ENCODE measurements around the gene EPS8.

EPS8 gene

DNA sequence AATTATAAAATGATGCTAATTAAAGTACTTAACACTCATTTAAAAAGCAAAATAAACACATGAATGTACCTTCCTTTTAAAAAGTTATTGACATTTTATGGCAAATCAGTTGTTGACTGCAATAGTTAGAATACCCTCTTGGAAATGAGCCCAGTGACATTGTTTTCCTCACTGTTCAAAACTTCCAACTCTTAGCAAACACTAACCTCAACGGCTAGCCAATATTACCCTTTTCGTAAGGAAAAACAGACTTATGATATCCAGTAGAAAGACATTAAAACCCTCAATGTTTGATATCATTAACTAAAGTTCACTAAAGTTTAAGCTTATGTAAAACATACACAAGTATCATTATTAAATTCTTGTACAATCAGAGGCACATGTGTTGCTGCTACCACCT is 83.6 kb downstream of the EPS8 start:
- TF ChIP-seq FOXP2 (optimal IDR thresholded peaks at IDR 0.05; ENCODE audit: borderline replicate concordance, extremely low read depth, extremely low read length, insufficient read depth) = no peak
- no peak for TF ChIP-seq TAF1 (IDR thresholded peaks at IDR 0.05; ENCODE audit: borderline replicate concordance, insufficient read depth, low read length)
- no peak for TF ChIP-seq REST (IDR thresholded peaks at IDR 0.05; ENCODE audit: insufficient read depth in 1 of 2, low read depth in 2 of 2, low read length in 2 of 2)
- no peak for TF ChIP-seq POLR2AphosphoS5 (IDR thresholded peaks at IDR 0.05; ENCODE audit: low read depth, low read length)
- no peak for TF ChIP-seq SIN3A (IDR thresholded peaks at IDR 0.05; ENCODE audit: borderline replicate concordance, insufficient read depth, low read length)

GRCh38 chr12:15702276-15702675 is 86.9 kb downstream of the EPS8 start:
- TF ChIP-seq SIN3A (IDR thresholded peaks at IDR 0.05; ENCODE audit: borderline replicate concordance, insufficient read depth, low read length) (no peak), POLR2AphosphoS5 (IDR thresholded peaks at IDR 0.05; ENCODE audit: low read depth, low read length) (no peak), FOXP2 (optimal IDR thresholded peaks at IDR 0.05; ENCODE audit: borderline replicate concordance, extremely low read depth, extremely low read length, insufficient read depth) (no peak), REST (IDR thresholded peaks at IDR 0.05; ENCODE audit: insufficient read depth in 1 of 2, low read depth in 2 of 2, low read length in 2 of 2) (no peak), TAF1 (IDR thresholded peaks at IDR 0.05; ENCODE audit: borderline replicate concordance, insufficient read depth, low read length) (no peak)

- TF ChIP-seq POLR2AphosphoS5 (IDR thresholded peaks at IDR 0.05; ENCODE audit: low read depth, low read length) = no peak
- no peak for TF ChIP-seq TAF1 (IDR thresholded peaks at IDR 0.05; ENCODE audit: borderline replicate concordance, insufficient read depth, low read length)
- no peak for TF ChIP-seq SIN3A (IDR thresholded peaks at IDR 0.05; ENCODE audit: borderline replicate concordance, insufficient read depth, low read length)
- no peak for TF ChIP-seq REST (IDR thresholded peaks at IDR 0.05; ENCODE audit: insufficient read depth in 1 of 2, low read depth in 2 of 2, low read length in 2 of 2)
- TF ChIP-seq FOXP2 (optimal IDR thresholded peaks at IDR 0.05; ENCODE audit: borderline replicate concordance, extremely low read depth, extremely low read length, insufficient read depth) = no peak
Measured at GRCh38 chr12:15701631-15702156, 87.5 kb downstream of the EPS8 start.

- TF ChIP-seq REST (IDR thresholded peaks at IDR 0.05; ENCODE audit: insufficient read depth in 1 of 2, low read depth in 2 of 2, low read length in 2 of 2) (no peak), SIN3A (IDR thresholded peaks at IDR 0.05; ENCODE audit: borderline replicate concordance, insufficient read depth, low read length) (no peak), TAF1 (IDR thresholded peaks at IDR 0.05; ENCODE audit: borderline replicate concordance, insufficient read depth, low read length) (no peak), FOXP2 (optimal IDR thresholded peaks at IDR 0.05; ENCODE audit: borderline replicate concordance, extremely low read depth, extremely low read length, insufficient read depth) (no peak), POLR2AphosphoS5 (IDR thresholded peaks at IDR 0.05; ENCODE audit: low read depth, low read length) (no peak)
Measured at GRCh38 chr12:15701206-15701605, 88.0 kb downstream of the EPS8 start.

- TF ChIP-seq FOXP2 (optimal IDR thresholded peaks at IDR 0.05; ENCODE audit: borderline replicate concordance, extremely low read depth, extremely low read length, insufficient read depth) (no peak), POLR2AphosphoS5 (IDR thresholded peaks at IDR 0.05; ENCODE audit: low read depth, low read length) (no peak), REST (IDR thresholded peaks at IDR 0.05; ENCODE audit: insufficient read depth in 1 of 2, low read depth in 2 of 2, low read length in 2 of 2) (no peak)
Measured at GRCh38 chr12:15700595-15700994, 88.6 kb downstream of the EPS8 start.

Data from PFSK-1 (cell line).